Fibroblast of upper back skin (primary cell): ENCODE results near the gene SCUBE3.

ENCODE experiments used
- DNase-seq: peaks from one replicate; pipeline ENCODE4 v3.0.0-alpha.2; 2013

Gene SCUBE3

DNA sequence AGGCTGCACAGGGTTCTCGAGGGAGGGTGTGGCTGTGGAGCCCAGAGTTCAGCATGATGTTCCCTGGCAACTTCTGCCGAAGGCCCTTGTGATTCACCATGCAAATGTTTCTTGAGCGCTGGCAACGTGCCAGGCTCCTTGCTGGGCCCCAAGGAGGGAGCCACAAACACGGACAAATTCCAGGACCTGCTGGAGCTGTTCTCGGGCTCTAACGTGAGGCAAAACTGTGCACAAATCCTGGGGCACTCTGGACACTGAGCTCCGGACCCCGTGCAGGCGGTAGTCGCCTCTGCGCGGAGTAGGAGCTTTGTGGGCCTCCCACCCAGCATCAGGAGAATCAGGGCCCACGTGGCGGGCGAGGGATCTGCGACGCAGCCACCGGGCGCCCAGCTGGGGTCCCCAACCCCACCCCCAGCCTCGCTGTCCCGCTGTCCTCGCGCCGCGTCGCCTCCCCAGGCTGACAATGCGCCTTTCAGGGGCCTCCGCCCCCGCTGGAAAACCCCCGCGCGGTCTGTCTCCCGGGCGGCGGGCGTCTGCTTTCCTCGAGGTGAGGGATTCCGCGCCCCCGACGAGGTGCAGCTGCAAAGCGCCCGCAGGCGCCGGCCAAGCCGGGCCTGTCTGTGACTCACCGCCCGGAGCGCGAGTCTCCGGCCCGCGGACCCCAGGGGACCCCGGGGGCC is 31.7 kb upstream of the SCUBE3 start:
- DNase-seq: peak; percentile 92

GRCh38 chr6:35183281-35183680 is 30.5 kb upstream of the SCUBE3 start:
- no peak for DNase-seq

DNA sequence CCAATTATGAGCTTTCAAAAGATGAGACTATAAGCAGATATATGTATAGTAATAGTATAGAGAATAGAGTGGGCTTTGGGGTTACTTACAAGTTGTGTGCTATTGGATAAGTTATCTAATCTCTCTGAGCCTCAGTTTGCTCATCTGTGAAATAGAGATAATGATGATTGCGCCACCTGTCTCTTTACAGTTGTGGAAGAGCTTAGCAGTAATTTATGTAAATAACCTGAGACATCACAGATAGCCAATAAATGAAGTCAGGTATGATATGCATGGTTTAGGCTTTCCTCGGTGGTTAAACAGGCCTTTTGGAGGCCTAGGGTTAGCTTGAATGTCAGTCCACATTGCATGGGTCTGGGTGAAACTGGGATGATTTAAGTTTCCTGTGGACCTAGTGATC is 29.8 kb upstream of the SCUBE3 start:
- DNase-seq: no peak

- DNase-seq: no peak
Observed at GRCh38 chr6:35184580-35185301, 29.0 kb upstream of the SCUBE3 start.

DNA sequence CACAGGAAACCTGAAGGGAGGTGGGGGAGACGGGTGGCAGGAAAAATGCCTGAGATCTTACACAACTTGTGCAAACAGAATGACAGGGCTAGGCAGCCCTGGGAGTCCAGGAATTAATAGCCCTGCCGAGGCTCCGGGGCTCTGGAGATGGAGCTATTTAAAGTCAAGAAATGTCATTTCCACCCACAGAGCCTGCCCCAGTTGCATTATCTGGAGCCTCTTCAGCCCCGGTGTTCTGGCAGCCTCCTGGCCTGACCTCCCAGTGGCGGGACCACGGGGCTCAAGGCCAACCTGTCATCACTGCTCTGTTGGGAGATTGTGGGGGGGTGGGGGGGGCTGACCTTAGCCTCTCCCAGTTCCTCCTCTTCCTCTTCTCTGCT is 28.5 kb upstream of the SCUBE3 start:
- DNase-seq: peak; percentile 83

GRCh38 chr6:35185971-35186370 is 27.8 kb upstream of the SCUBE3 start:
- DNase-seq: no peak

- DNase-seq: no peak
Observed at GRCh38 chr6:35186571-35186970, 27.2 kb upstream of the SCUBE3 start.

DNA sequence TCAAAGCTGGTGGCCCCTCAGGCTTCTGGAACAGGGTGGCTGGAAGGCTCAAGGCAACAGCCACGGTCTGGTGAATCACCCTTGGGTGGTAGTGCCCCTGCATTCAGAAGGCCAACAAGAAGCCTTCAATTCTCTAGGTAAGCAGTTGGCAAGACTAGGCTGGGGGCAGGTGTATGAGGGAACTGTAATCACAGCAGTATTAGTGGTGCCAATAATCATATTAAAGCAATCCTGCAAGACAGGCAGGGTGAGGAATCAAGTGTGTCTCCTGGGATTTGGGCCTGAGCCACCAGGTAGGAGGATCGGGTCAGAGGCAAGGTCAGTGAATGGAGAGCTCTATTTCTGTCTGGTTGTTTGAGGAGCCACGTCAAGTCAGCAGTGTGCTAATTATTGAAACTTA is 24.9 kb upstream of the SCUBE3 start:
- no peak for DNase-seq

GRCh38 chr6:35190306-35190705 is 23.4 kb upstream of the SCUBE3 start:
- DNase-seq: no peak

DNA sequence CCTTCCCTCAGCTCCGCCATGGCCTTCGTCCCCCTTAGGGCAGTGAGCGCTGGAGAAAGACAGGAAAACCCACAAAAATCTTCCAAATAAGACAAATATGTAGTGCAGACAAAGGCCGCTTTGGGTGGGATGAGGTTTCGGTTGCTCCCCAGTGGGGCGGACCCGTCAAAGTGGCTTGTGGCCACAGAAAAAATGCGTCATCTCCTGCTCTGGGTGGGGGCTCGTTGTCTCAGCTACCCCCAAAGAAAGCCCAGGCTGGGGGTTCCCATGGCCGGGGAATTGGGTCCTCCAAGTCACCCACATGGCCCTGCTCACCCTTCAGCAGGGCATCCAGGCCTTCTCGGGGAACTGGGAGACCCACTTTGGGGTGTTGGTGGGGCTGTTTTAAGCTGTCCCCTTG is 21.9 kb upstream of the SCUBE3 start:
- DNase-seq: no peak

DNA sequence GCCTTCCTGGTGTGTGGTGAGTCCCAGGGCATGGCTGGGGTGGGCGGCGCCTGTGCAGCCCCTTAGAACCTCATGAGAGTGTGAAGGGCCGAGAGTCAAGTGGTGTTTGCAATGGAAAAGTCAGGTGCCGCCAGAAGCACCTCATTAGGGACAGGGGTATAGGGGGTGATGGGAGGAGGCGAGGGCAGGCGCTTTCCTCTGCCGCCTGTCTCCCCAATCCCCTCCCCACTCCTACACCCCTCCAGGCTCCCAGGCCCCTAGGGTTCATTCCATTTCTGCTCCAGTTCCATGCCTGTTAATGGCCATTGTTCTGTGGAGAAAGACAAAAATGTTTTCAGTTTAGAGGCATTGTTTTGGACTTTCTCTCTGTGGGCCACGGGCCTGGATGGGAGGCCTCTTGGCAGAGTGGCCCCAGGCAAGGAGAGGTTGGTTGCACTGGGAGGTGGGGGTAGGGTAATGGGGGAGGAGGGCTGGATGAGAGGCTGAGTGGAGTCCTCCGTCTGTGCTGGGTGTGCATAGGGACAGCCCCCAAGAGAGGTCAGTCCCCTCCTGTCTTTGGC is 21.4 kb upstream of the SCUBE3 start:
- DNase-seq: no peak

- DNase-seq: no peak
Observed at GRCh38 chr6:35194390-35194789, 19.4 kb upstream of the SCUBE3 start.

DNA sequence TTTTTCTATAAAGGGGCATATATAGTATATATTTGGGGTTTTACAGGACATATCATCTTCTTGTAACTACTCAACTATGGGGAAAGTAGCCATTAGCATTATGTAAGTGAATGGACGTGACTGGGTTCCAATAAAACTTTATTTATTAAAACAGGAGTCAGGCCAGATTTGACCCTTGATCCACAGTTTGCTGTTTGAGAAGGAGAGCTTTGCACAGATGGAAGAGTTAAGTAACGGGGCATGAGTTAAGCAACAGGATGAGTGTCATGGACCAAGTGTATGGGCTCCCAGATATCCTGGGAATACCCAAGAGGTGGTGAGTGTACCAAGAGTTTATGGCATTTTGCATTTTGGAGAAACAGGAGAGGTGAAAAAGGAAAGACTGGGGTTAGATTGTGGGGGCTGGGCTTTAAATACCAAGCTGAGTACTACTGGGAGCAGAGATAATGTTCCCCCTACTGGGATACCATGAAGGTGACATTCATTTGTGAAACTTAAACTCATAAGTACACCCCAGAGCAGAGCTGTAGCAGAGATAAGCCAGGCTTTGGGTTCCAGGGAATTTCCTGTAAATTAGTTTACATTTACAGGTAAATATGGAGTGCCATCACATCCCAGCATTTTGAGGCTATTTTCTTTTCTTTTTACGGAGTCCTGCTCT is 18.5 kb upstream of the SCUBE3 start:
- DNase-seq: no peak

DNA sequence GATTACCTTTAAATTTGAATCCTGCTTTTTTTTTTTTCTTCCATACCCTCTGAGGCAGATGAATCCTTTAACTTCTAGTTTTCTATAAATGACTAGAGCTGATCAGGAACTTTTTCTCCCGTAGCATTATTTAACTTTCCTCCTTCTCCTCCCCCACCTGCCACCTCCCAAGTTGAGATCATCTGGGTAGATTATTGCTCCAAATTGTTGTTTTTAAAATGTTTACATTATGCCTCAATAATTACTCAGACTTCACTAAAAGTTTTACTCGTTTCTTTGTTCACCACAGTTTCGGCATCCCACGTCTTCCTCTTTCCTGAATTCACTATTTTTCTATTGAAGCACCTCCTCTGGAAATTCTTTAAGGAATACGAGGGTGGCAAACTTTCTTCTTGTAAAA is 16.6 kb upstream of the SCUBE3 start:
- DNase-seq: no peak

DNA sequence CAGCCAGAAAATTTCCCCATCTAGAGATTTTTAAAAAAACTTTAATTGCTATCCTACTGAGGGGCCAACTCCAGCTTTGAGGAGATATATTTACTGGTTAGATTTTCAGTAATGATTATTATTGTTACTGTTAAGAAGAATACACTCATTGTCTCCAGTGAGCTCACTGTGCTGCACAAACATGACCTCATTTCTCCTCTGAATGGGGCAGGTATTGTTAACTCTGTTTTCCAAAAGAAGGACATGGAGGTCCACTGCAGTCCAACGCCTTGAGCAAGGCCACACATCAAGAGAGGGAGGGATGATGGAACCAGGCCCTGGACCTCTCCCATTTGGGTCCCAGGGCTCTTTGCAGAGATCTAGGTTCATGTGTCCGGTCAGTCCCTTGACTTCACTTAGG is 13.9 kb upstream of the SCUBE3 start:
- no peak for DNase-seq

DNA sequence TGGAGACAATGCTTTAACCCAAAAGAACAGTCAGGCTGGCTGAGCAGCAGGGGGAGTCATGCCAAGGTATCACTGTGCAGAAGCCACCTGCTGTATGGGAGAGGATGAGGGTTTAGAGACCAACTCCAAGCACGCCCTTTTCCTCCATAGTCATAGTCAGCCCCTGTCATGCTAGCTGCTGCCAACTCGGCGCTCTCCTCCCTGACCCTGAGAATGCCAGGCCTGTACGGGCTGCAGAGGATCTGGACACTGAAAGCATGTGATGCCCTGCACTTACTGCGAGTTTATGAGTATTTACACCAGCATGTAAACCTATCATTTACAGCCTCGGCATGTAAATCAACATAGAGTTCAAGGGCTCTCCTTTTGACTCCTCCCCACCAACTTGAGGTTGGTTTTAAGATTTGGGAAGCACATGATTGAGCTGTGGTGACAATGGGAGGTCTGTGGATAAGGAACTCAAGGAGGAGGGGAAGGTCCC is 11.7 kb upstream of the SCUBE3 start:
- no peak for DNase-seq

- no peak for DNase-seq
Observed at GRCh38 chr6:35203152-35203670, 10.5 kb upstream of the SCUBE3 start.

GRCh38 chr6:35203680-35204079 is 10.1 kb upstream of the SCUBE3 start:
- no peak for DNase-seq

- peak; percentile 78 for DNase-seq
Observed at GRCh38 chr6:35206346-35206745, 7.4 kb upstream of the SCUBE3 start.

DNA sequence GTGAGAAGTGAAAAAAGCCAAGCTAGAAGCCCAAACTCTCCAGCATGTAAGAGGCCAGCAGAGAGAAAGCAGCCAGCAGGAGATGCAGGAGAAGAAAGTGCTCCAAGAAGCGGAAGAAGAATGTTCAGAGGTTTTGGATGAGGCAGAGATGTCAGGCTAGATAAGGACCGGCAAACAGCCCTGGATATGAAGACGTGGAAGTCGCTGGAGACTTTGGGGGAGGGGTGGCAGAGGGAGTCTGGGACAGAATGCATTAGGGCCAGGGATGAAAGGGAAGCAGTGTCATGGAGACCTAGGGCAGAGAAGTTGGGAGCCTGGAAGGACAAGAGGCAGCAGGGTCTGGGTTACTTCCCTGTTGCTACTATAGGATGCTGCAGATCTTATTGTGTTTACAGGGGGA is 5.3 kb upstream of the SCUBE3 start:
- DNase-seq: no peak

DNA sequence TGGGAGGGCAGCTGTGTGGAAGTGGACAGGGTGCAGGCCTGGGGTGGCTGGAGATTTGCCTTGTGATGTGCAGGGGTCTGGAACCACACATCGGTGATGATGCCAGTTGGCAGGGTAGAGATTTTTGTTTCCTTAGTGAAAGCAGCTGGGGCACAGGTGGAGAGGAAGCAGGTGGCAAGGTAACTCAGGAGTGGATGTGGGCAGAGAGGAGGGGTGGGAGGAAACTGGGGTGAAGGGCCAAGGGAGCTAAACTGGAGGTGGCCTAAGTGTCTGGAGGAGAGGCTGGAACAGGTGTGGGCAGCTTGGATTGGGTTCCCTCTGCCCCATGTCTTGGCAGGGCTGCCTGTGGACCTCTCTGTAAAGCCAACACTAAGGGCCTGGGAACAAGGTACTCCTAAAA is 4.7 kb upstream of the SCUBE3 start:
- DNase-seq: no peak

DNA sequence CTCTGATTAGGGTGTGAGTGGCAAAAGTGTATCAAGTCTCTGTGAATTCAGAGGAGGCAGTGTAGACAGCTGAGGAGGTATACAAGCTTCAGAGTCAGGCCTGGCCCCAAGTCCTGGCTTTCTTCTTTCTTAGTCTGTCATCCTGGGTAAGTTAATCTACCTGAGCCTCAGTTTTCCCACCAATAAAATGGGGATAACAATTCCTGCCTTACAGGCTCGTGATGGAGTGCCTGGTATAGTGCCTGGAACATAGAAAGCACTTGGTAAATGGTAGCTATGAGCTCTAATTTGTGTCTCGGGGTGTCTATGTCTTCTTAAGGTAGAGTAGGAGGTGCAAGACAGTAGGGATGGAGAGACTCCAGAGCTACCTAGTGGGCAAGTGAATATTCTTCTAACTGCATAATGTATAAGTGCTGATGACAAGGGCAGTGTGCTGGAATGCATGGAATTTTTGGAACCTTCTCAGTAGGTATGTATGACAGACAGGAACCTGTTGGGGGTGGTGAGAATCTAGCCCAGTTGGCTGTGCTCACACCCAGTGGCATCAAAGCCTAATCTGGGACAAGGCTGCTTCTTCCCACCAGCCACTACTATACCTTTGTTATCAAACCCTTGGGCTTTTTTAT is 4.0 kb upstream of the SCUBE3 start:
- DNase-seq: no peak

GRCh38 chr6:35213298-35213791 is 411 bp upstream of the SCUBE3 start:
- DNase-seq: no peak
